DMS 273 treated with DMSO at 0.1 percent for 48 hours (cell line): Measurements from ENCODE around the gene FSTL4.

Source experiments
- DNase-seq: peaks from one replicate; lab custom pipeline; 2025; lab: John Stamatoyannopoulos, UW

FSTL4 gene

DNA sequence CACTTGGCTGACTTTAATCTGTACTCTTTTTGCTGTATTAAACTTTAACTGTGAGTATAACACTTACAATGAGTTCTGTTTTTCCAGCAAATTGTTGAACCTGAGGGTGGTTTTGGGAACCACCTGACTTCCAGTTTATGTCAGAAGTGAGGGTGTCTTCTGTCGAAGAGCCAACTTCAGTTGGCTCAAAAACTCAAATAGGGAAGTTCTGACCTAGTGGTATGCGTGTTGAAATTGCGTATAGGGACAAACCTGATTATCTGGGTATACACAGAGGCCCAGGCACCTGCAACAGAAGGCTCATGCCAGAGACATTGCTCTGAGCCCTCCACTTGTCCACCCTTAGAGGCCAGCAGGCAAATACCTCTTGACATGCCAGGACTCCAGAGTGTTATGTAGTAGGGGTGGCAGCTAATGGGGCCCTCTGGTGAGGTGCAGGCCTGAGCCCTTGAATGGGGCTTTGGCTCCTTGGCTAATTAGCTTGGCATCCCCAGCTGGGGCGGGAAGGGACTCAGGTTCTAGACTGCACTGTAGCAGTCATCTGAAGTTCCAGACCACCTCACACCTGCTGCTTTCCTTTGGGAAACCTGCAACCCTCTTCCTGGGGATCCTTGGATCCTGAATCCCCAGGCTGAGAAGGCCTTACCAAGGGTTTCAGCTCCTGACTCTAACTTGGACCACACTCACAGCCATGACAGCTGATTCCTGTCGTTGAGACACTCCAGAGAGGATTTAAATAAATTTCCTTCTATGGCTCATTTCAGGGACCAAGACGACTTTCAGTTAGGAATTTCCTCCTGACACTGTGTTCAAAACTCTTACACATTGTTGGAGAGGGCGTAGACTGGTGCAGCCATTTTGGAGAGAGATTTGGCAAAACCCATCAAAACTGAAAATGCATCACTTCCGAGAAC lies 370.9 kb downstream of the FSTL4 start:
- no peak for DNase-seq

DNA sequence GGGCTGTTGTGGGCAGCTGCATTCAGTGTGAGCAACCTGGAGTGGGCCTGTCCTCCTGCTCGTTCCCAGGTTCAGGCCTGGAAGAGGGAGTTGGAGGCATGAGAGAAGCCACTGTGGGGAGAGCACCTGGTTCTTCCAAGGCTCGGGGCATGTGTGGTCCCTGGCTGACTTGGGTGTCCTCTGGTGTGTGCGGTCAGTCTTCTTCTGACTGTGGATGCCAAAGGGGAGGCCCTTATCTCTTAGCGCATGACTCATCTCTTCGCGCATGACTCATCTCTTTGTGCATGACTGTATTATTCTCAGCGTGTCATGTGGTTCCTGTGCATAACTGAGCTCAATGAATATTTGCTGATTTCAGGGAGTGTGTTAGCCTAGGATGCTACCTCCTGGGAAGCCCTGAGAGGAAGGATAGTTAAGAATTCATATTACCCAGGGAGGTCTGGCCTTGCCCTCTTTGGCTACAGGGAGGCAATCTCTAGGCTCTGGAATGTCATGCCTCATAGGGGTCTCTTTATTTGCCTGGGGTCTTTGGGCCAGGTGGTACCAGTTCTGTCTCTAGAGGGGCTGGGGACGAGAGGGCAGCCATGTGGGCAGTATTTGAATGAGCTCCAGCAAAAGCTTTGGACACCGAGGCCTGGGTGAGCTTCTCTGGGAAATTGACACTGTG lies 371.8 kb downstream of the FSTL4 start:
- DNase-seq = no peak

DNA sequence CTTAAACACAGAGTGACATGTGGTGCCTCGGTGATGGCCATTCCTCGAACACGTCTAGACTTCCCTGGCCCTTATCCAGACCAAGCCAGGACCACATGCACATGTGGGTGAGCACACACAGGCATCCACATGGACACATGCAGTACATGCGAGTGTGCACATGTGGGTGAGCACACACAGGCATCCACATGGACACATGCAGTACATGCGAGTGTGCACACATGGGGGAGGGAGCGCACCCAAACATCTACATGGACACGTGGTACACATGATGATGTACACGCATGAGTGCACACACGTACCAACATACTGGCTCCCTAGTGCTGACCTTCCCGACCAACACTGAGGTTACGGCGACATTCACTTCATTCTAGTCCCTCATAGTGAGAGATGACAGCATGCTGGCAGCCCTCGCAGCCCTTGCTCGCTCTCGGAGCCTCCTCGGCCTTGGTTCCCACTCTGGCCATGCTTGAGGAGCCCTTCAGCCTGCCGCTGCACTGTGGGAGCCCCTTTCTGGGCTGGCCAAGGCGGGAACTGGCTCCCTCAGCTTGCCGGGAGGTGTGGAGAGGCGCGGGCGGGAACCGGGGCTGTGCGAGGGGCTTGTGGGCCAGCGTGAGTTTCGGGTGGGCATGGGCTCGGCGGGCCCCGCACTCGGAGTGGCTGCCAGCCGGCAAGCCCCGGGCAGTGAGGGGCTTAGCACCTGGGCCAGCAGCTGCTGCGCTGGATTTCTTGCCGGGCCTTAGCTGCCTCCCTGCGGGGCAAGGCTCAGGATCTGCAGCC lies 373.7 kb downstream of the FSTL4 start:
- DNase-seq = no peak

DNA sequence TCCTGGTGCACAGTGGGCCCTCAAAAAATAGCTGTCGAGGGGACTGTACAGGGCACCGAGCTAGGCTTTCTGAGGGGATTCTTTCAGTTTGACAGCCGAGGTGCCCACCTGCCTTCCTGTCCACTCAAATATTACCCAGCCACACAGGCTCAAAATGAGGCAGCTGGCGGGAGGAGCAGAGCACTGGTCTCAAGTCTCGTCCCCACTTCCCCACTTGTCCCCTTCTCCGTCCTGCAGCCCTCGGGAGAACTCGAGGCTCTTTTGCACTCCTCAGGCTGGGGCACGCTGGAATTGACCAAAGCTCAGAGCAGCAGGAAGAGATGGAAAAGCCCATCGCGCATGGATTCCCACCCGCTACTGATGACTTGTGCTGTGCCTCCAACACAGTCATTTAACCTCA lies 375.4 kb downstream of the FSTL4 start:
- DNase-seq = no peak

DNA sequence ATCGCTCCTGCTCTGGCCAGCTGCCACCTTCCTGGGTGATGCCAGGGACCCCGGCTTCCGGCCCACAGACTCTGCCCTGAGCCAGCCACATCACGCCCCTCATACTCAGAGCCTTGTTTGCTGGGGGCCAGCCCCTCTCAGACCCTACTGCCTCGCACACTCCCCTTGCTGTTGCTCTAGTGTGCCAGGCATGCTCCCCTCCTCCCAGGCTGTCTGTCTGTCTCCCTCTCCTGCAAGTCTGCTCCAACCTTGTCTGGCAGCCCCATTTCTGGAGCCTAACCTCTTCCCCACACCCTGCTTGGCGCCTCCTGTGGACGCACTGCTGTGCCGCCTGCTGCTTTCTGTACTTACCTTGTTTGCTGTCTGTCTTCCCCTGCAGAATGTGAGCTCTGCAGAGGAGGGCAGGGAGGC lies 375.8 kb downstream of the FSTL4 start:
- no peak for DNase-seq

DNA sequence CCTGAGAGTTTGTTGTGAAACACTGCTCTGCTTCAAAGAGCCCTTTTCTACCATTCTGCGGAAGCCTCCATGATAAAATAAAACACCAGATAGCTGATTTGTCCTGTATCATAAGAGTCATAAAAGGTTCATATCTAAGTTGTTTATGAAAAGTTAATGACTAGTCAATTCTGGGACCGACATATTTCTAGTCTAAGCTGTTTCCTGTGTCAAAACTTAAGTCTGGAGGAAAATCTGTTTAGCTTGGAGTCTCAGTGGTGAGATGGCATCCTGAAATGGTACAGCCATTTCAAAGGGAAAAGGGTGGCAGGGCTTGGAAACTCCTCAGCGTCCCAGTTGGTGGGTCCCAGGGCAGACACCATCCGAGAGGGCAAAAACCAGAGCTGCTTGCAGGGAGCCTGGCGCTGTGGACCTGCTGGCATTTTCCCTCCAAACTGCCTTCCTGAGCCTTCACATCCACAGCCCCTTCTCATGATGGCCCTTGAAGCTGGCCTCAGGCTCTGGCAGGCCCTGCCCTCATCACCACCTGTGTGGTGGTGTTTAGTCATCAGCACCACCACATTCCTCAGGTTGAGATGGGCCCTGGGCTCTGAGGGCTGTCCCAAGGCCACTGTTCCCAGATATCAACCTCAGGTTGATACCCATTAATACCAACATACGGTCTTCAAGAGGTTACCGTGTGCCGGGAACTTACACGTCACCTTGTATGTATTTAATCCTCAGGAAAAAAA lies 376.5 kb downstream of the FSTL4 start:
- DNase-seq = no peak

DNA sequence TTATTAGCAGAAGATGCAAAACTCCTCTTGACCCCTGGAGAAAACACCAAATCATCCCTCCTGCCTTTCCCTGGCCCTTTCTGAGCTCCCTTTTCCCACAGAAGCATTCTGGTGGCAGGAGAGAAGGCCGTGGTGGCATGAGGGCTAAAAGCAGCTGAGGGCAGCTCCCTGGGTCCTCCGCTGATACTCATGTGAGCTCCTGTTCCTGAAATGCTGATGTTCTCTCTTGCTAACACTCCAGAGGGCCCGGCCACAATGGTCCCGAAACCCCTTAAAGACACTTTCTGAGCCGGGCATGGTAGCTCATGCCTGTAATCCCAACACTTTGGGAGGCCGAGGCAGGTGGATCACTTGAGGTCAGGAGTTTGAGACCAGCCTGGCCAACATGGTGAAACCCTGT lies 377.4 kb downstream of the FSTL4 start:
- DNase-seq = no peak

DNA sequence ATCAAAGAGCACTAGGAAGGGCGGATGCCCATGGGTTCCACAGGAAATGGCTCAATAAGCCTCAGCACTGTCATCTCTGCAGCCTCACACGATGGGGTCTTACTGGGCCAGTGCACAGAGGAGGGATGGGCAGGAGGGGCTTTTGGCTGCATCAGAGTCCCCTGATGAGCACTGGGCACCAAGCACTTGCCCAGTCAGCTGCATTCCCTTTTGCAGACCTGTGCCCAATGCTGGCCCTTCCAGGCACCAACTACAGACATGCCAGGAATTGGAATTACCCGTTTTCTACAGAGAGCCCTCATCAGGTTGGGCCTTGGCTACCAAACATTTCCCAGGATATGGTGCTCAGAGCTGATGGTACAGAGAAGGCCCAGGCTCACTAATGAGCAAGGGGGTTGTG lies 378.1 kb downstream of the FSTL4 start:
- no peak for DNase-seq

DNA sequence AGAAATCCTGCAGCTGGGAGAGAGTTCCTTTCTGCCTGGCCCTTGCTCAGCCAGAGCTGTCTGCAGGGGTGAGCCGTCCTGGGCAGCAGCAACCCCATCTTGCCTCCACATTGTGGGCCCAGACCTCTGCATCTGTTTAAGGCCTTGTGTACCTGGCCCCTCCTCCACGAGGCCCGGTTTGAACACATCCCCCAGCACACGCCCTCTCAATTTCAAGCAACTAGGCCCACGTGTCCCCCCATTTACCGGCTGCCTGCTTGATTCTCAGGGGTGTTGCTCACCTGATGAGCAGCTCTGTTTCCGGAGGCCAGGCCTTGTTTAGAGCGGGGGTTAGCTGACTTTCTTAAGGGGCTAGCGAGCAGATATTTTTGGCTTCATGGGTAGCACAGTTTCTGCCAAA lies 378.7 kb downstream of the FSTL4 start:
- DNase-seq = no peak

DNA sequence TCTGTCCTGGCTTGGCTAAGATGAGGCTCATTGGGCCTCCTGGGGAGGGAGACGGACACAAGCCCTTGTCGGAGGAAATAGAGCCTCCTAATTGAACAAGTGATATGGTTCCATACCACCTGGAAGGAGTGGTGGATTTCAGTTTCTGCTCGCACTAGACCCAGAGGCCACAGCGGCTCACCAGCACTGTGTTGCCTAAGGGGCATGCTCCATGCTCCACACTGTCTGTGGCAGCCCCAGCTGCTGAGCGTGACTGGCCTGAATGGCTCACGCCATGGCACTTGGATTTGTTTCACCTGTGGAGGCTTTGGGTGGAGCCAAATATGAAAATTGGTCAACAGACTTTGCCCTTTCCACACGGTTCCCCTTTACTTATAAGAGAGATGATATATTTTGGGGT lies 379.4 kb downstream of the FSTL4 start:
- no peak for DNase-seq

DNA sequence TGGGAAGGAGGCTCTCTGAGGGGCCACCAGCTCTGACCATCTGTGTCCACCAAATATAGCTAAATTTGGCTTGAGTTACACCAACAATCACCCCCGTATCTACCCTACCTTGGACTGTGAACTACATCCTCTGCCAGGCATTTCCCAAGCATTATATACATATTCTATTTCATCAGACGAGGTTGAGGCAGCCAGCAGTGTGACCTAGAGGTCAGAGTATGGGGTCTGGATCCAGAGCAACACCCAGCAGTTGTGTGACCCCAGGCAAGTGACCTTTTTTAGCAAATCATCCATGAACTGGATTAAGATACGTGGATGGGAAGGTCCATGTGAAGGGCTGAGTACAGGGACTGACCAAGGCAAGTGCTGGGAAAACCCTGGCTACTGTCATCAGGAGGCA lies 379.9 kb downstream of the FSTL4 start:
- no peak for DNase-seq

DNA sequence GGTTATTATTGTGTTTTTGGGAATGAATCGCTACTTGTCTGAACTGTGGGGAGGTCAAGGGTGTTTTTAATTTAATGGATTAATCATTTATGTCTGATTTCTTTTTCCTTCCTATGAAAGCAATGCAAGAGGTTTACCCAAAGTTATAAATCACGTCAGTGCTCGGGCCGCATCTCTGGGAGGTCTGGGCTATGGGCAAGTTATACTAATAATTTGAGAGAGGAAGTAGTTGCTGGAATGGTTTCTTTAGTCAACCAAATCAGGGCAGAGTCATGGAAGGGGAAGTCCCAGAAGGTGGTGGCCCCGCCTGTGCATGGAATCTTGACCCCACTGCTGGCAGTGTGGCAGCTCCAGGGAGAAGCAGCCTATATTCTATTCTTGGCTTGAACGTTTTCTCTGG lies 380.3 kb downstream of the FSTL4 start:
- no peak for DNase-seq

DNA sequence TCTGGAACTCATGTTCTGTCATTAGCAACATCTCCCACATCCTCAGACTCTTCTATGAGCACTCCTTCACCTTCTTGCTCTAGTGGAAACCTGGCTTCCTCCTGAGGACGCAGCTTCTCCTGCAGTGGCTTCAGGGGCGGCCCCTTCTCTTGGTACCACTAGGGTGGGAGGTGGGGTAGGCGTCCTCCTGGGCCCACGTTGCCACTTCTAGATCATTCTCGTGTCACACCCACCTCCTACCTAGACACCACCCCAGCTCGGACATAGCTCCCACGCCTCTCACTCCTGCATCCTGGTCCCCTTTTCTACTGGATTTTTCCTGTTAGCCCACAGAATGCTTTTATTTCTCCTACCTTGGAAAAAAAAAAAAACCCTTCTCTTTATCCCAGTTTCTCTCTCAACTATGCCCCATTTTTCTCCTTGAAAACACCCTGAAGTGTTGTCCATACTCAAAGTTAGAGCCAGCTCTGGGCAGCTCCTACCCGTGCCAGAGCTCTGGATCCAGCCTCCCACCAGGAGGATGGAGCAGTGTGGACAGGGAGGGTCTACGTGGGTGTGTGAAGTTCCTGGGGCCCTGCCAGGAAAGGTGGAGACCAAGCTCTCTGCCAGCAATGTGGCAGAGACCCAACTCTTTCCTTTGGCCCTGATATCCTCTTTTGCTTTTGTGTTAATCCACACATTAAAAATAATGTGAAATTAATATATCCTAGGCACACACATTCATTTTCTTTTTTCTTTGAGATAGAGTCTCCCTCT lies 381.3 kb downstream of the FSTL4 start:
- no peak for DNase-seq

DNA sequence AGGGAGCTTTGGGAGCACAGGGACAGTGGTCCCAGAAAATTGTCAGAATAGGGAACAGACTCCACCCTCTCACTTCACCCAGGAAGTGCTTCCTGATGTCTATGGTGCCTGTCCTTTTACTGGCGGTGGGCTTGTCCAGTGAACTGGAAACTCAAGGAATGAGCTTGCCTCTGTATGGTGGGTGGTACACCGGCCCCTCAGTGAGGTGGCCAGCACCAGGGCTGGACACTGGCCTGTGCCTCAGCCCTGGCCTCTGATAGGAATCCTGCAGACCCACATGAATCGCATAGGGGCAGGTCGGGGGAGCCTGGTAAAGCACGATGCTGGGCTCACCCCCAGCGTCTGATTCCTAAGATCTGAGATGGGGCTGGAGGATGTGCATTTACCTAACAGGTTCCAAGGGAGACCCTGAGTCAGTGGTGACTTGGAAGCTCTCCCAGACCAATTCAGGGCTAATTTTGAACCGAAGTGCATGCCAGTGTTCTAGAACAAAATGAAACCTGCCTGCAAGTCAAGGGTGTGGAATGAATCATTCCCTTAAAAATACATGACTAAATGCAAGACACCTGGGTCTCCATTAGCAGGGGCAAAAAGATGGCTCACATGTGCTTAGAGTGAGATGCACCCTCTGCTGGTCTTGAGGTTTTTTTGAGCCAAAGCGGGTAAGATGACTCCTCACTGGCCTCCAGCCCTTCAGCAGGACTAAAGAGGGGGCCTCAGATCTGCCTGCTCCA lies 382.2 kb downstream of the FSTL4 start:
- no peak for DNase-seq

DNA sequence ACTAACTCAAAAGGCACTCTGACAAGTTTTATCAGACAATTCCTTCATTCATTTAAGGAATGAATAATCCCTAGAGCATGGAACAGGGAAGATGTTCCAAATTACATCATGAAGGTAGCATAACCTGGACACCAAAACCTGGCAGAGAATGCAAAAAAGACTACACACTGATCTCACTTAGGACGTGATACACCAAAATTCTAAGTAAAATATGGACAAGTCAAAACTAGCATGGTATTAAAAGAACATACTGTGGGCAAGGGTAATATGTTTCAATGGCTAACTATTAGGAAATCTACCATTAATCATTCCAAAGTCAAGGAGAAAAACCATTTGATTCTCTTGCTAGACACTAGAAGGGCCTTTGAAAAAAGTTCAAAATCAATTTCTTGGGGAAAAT lies 384.0 kb downstream of the FSTL4 start:
- DNase-seq = no peak

DNA sequence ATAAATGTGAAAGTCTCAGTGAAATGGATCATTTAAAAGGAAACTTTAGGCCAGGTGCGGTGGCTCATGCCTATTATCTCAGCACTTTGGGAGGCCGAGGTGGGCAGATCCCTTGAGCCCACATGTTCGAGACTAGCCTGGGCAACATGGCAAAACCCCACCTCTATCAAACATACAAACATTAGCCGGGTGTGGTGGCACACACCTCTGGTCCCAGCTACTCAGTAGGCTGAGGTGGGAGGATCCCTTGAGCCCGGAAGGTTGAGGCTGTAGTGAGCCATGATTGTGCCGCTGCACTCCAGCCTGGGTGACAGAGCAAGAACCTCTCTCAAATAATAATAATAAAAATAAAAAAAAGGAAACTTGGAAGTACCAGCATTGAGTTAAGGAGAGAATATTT lies 384.4 kb downstream of the FSTL4 start:
- no peak for DNase-seq

DNA sequence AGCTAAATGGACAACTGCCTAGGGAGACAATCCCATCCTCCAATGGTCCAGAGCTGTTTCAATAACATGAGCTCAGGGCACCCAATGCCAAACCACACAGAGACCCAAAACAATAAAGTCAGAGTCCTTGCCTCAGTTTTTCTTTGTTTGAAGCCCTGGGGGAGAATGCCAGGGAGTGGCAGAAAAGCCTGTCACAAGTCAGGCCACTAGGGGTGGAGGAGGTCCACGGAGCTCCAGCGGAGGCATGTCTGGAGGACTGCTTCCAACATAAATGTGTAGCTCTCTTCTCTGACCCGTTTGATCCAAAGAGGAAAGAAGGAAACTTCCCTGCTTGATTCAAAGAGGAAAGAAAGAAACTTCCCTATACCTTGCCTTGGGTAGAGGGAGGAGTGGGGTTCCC lies 385.3 kb downstream of the FSTL4 start:
- no peak for DNase-seq

DNA sequence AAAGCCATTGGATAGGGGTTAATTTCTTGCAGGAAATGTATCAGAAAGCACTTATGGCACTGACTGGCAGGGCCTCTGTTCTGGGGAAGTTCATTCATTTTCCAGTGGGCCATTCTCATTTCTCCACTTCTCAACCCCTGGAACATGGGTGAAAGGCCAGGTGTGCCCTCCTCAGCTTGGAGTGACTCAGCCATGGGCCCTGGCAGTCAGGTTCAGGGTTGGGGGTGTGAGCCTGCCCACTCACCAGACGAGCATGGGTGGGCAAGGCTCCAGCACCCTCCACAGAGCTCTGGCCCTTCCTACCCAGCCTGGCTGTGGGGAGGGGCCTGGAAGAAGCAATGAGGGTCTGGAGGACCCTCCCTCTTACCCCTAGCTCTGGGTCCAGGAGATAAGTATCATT lies 386.2 kb downstream of the FSTL4 start:
- DNase-seq = no peak

DNA sequence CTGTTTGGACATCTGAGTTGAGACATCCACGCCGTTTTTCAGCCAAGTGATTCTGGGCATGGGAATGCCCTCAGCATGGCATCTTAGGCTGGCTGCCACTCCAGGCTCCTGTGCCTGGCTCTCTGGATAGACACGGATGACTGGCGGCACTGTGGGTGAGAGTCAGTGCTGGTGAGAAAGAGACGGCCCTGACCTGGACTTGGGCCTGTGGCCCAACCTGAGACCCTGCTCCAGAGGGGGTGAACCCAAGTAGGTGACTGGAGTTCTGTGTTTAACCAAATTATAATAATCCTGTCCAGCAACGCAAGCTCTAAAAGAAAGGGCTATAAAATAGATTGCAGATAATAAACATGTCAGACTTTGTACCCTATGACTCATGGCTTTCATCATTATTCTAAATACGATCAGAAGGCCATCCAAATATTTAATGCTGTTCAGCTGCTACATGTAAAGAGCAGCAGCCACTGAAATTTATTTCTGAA lies 386.6 kb downstream of the FSTL4 start:
- DNase-seq = no peak

DNA sequence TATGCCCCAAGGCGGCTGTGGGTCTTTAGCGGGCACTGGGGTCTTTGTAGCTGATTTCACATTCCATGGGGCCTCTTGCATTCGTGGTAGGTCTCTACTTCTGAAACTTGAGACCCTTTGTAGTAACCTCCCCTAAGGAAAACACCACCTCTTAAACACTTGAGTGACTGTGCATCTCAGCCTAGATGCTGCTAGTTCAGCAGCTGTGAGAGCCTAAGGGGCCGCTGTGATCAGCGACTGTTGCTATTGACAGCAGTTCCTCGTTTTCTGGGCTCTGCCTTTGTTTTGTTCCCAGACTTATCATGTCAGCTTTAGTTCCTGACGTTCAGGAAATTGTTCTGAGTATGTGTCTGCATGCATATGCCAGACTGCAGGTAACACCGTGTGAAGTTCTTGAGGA lies 389.4 kb downstream of the FSTL4 start:
- no peak for DNase-seq

DNA sequence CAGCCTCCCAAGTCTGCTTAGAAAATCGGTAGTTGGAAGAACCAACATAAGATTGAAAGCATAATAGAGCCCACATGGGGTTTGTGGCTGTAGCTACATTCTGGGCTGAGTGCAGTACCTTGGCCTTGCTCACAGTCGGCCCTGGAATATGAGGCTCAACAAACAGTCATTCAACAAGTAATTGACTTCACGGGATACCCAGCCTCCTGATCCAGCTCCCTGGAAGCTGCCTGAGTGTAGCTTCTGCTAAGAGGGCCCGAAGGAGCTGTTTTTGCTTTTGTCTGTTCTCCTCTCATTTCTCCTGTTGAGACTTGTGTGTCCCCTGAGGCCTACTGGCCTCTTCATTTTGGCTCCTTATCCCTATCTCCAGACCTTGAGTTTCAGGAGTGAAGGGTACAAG lies 389.8 kb downstream of the FSTL4 start:
- no peak for DNase-seq
